ENCODE results near the gene NOTUM. TPM values are rescaled to one million over a fixed set of nuclear protein-coding genes. Genes with fewer than 3 reads are reported as not detected.

The NOTUM gene
- total RNA-seq, 4 donors from 2014 or later = 0.89 to 3.5 (median 2.1) TPM

- DNase-seq (ENCODE audit: low spot score in 2 of 2) = no peak
- WGBS, 2 donors = 94 to 95% methylated on average over 4 of the region's 4 CpGs
- intact Hi-C loops (cut with DNase I; ENCODE audit: low total_unique reads) = no loop called here
- H3K4me3 ChIP-seq (ENCODE audit: low read depth, poor library complexity, severe bottlenecking) = no peak overlapping the region
- TF ChIP-seq POLR2A (IDR thresholded peaks at IDR 0.05) (no peak), CTCF (IDR thresholded peaks at IDR 0.05) (no peak)
These were observed 19.1 kb upstream of the NOTUM start for GRCh38 chr17:81980122-81980521.

DNA sequence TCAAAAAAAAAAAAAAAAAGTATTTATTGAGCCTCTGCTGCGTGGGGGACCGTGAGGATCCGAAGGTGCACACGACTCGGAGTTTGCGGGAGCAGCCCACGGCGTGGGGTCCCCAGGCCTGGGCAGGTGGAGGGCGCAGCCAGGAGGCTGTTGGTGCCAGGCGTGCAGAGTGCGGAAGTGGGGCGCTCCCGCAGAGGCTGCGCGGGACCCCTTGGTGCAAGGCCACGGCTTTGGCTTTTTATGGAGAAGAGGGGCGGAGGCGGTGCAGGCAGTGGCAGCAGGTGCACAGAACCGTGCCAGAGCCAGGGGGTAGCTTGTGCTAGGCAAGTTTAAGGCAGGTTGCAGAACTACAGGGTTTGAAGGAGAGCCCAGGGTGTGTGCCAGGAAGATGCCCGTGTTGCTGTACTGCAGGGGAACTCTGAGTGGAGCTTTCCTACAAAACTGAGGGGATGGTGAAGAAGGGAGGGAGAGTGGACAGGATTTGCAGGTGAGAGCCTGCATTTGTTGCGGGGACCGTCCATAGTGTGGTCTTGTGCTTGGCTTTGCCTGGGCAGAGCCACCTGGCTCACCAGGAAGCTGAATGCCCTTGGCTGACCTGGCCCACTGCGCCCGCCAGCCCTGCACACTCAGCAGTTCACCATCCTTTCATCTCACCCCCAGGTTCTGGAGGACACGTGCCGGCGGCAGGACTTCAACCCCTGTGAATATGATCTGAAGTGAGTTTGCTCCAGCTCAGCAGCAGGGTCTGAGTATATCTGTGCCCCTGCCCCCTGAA is 17.7 kb upstream of the NOTUM start:
- intact Hi-C loops (cut with DNase I; ENCODE audit: low total_unique reads) = no loop called here
- 80 to 83% methylated on average over 27 of the region's 27 CpGs for WGBS, 2 donors
- TF ChIP-seq CTCF (IDR thresholded peaks at IDR 0.05) (no peak), POLR2A (IDR thresholded peaks at IDR 0.05) (no peak)
- no peak for DNase-seq (ENCODE audit: low spot score in 2 of 2)
- H3K4me3 ChIP-seq (ENCODE audit: low read depth, poor library complexity, severe bottlenecking) = no peak overlapping the region

DNA sequence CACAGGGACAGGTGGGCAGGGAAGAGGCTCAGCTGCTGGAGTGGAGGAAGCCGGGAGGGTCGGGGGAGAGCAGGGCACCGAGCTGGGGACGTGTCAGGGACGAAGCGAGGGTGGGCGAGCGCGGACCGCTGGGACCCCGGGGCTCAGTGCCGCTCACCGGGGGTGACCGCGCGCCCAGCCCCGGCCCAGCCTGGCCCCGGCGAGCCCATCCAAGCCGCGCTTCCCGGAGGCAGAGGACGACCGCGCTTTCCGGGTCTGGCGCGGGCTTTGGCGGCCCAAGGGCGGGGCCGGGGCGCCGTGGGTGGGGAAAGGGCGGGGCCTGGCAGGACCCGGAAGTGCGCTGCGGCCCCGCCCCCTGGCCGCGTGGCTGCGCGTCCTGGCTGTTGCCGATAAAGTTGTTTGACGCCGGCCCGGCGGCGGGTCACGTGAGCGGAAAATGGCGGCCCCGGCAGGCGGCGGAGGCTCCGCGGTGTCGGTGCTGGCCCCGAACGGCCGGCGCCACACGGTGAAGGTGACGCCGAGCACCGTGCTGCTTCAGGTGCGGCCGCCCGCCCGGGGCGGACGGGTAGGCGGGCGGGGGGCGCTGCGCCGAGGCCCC is 16.3 kb upstream of the NOTUM start, which contains the start of gene ASPSCR1:
ASPSCR1 (plus strand) TSS at position 419 of the 598 bp plus-strand sequence; CDS start at position 437, 18 bp downstream.
- intact Hi-C loops (cut with DNase I; ENCODE audit: low total_unique reads) = no loop called here
- DNase-seq (ENCODE audit: low spot score in 2 of 2) = peak; percentile 80 to 97
- WGBS, 2 donors = 0 to 1% methylated on average over 40 to 41 of the region's 76 CpGs
- TF ChIP-seq CTCF (IDR thresholded peaks at IDR 0.05) = no peak
- TF ChIP-seq POLR2A (IDR thresholded peaks at IDR 0.05) = no peak
- H3K4me3 ChIP-seq (ENCODE audit: low read depth, poor library complexity, severe bottlenecking) = peak within 1 kb of the TSS; percentile 60

DNA sequence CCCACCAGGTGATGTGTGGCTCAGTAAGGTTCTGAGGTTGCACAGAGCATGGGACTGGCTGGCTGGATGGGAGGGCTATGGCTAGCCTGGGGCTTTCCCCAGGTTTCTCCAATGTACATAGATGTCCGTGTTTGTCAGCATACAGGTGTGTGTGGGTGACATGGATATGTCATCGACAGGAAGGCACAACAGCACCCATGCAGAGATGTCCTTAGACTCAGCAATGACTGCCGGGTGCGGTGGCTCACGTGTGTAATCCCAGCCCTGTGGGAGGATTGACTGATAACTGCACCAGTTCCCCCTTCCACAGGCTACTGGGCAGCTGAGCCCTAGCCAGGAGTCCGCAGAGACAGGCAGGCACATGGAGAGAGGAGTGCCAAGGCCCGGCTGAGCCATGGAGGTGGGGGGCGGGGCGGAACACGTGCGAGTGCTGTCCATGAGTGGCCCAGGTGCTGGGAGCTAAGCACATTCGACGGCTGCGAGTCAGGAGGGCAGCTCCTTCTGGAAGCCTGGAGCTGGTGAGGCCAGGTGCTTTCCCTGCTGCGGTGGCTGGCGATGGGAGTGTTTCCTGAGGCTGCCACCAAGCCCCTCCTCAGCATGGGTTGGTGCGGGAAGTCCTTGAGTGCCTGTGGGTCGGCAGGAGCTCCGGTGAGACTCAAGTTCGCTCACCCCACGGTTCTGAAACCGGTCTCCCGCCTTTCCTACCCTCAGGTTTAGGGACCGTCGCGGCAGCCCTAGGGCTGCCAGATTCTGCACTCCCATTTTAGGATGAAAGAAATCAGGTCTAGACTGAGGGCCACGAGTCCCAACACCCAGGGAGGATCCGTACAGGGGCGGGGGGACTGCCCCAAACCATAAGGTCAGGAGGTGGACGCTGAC is 15.6 kb upstream of the NOTUM start:
- DNase-seq (ENCODE audit: low spot score in 2 of 2) = no peak
- TF ChIP-seq CTCF (IDR thresholded peaks at IDR 0.05) (no peak), POLR2A (IDR thresholded peaks at IDR 0.05) (no peak)
- intact Hi-C loops (cut with DNase I; ENCODE audit: low total_unique reads) = no loop called here
- H3K4me3 ChIP-seq (ENCODE audit: low read depth, poor library complexity, severe bottlenecking) = peak overlapping the region; percentile 33
- WGBS, 2 donors = 27 to 30% methylated on average over 24 to 26 of the region's 30 CpGs

GRCh38 chr17:81973432-81973831 is 12.4 kb upstream of the NOTUM start:
- H3K4me3 ChIP-seq (ENCODE audit: low read depth, poor library complexity, severe bottlenecking) = no peak overlapping the region
- no peak for DNase-seq (ENCODE audit: low spot score in 2 of 2)
- intact Hi-C loops (cut with DNase I; ENCODE audit: low total_unique reads) = no loop called here
- TF ChIP-seq CTCF (IDR thresholded peaks at IDR 0.05) = no peak
- no peak for TF ChIP-seq POLR2A (IDR thresholded peaks at IDR 0.05)
